GM21529 (cell line): Measurements from ENCODE around the gene SNX13.

Experiments used
- ATAC-seq: cut with Tn5 transposase; IDR thresholded peaks from one replicate; pipeline ENCODE4 v1.9.1; 2021; ENCODE audit not compliant: unreplicated experiment

SNX13 gene

GRCh38 chr7:17940302-17940883 lies at the start of gene SNX13:
Gene SNX13 (minus strand): TSS chr7:17940494. CDS start chr7:17940295, 199 bp downstream.
- peak; percentile 92 for ATAC-seq

- no peak for ATAC-seq
Measured at GRCh38 chr7:17989546-17989945, 49.3 kb upstream of the SNX13 start.

GRCh38 chr7:17988858-17989257 lies 48.6 kb upstream of the SNX13 start:
- ATAC-seq: no peak

GRCh38 chr7:17988141-17988540 lies 47.8 kb upstream of the SNX13 start:
- no peak for ATAC-seq

GRCh38 chr7:17986851-17987250 lies 46.6 kb upstream of the SNX13 start:
- no peak for ATAC-seq

GRCh38 chr7:17985473-17986239 lies 45.4 kb upstream of the SNX13 start:
- ATAC-seq: no peak

- no peak for ATAC-seq
Measured at GRCh38 chr7:17984288-17984687, 44.0 kb upstream of the SNX13 start.

GRCh38 chr7:17983221-17984062 lies 43.1 kb upstream of the SNX13 start:
- no peak for ATAC-seq

- ATAC-seq: no peak
Measured at GRCh38 chr7:17976952-17977351, 36.7 kb upstream of the SNX13 start.

GRCh38 chr7:17971411-17971810 lies 31.1 kb upstream of the SNX13 start:
- ATAC-seq: no peak

- ATAC-seq: no peak
Measured at GRCh38 chr7:17968791-17969715, 28.8 kb upstream of the SNX13 start.

GRCh38 chr7:17966706-17967105 lies 26.4 kb upstream of the SNX13 start:
- no peak for ATAC-seq

- ATAC-seq: no peak
Measured at GRCh38 chr7:17965603-17966002, 25.3 kb upstream of the SNX13 start.

- no peak for ATAC-seq
Measured at GRCh38 chr7:17963281-17963680, 23.0 kb upstream of the SNX13 start.

GRCh38 chr7:17962652-17963051 lies 22.4 kb upstream of the SNX13 start:
- ATAC-seq: no peak

- no peak for ATAC-seq
Measured at GRCh38 chr7:17957871-17958270, 17.6 kb upstream of the SNX13 start.

- peak; percentile 100 for ATAC-seq
Measured at GRCh38 chr7:17952387-17952786, 12.1 kb upstream of the SNX13 start.

GRCh38 chr7:17951742-17952254 lies 11.5 kb upstream of the SNX13 start:
- ATAC-seq: no peak

- no peak for ATAC-seq
Measured at GRCh38 chr7:17948526-17949238, 8.4 kb upstream of the SNX13 start.

GRCh38 chr7:17947620-17948019 lies 7.3 kb upstream of the SNX13 start:
- no peak for ATAC-seq
